Breast epithelium (tissue), 3 donors: ENCODE data around the gene UMAD1.

Experiments used
- CTCF ChIP-seq, 3 donors: fragments of 450-650 bp; IDR thresholded peaks; one replicate each; pipeline ENCODE4 v1.5.1; 2016 to 2017; ENCODE audit warnings: antibody characterized with exemption in 3 of 3, mild to moderate bottlenecking in 3 of 3, moderate library complexity in 3 of 3
- POLR2A ChIP-seq: fragments of 450-650 bp; IDR thresholded peaks from one replicate; pipeline ENCODE4 v1.6.1; 2016; ENCODE audit warnings: antibody characterized with exemption, mild to moderate bottlenecking, moderate library complexity
- POLR2AphosphoS5 ChIP-seq, 3 donors: sonication (generic); formaldehyde crosslinking; IDR thresholded peaks; one replicate each; pipeline ENCODE4 v1.6.1; 2017; ENCODE audit warnings: antibody characterized with exemption in 3 of 3

GRCh38 chr7:7765422-7765821 lies 124.9 kb downstream of the UMAD1 start:
- TF ChIP-seq CTCF (IDR thresholded peaks at IDR 0.05) (no peak), POLR2AphosphoS5 (IDR thresholded peaks at IDR 0.05) (no peak), POLR2A (no peak)
